Measurements from ENCODE around the gene RPL39.
"Not testable (repeated sequence)": the region's sequence is repeated elsewhere in the genome, so short reads cannot be mapped to it uniquely, and the experiment has no call there.

RPL39 gene

DNA sequence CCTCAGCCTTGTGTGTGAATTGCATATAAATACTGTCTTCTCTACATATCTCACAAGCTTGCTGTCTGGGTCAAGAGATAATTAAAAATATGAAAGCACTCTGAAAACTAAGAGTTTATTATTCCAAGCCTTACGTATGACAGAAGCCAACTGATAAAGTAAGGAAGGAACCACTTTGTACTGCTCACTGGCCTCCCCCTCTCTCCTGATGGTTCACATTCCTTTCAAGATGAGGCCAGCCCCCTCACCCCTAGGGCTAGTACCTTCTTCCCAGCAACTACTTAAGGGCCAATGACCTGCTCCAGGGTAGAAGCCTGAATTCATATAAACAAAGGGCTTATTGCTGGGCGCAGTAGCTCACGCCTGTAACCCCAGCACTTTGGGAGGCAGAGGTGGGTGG lies 38.4 kb downstream of the RPL39 start:
- DNase-seq (ENCODE audit: extremely low spot score) = no peak
- ChIA-PET CTCF (interaction anchor here (0.8 to 3.9 kb wide), 8 partner anchors 9 to 263 kb away, joined by 3 to 19 read pairs (median 4); no protein-coding TSS in a partner anchor), POLR2A (interaction anchor here (0.6 kb wide), 1 partner anchor 268 kb away, joined by 8 read pairs; no protein-coding TSS in a partner anchor)
- TF ChIP-seq CTCF (IDR thresholded peaks at IDR 0.05; ENCODE audit: control extremely low read depth, extremely low read depth, low read depth, missing control alignments) = no peak

DNA sequence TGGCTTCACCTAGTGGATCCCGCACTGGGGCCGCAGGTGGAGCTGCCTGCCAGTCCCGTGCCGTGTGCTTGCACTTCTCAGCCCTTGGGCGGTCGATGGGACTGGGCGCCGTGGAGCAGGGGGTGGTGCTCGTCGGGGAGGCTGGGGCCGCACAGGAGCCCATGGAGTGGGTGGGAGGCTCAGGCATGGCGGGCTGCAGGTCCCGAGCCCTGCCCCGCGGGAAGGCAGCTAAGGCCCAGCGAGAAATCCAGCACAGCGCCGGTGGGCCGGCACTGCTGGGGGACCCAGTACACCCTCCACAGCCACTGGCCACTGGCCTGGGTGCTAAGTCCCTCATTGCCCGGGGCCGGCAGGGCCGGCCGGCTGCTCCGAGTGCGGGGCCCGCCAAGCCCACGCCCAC lies 40.7 kb downstream of the RPL39 start:
- CTCF ChIA-PET = interaction anchor here (1.7 kb wide), 1 partner anchor 21 kb away, joined by 5 read pairs; no protein-coding TSS in a partner anchor
- POLR2A ChIA-PET; DNase-seq (ENCODE audit: extremely low spot score): not testable (repeated sequence)

- DNase-seq (ENCODE audit: extremely low spot score) = not testable (repeated sequence)
- ChIA-PET POLR2A (interaction anchor here (0.6 kb wide), 1 partner anchor 155 kb away, joined by 6 read pairs; no protein-coding TSS in a partner anchor), CTCF (interaction anchor here (1.1 to 1.8 kb wide), 3 partner anchors 20 to 50 kb away, joined by 3 to 5 read pairs (median 4); no protein-coding TSS in a partner anchor)
Observed at GRCh38 chrX:119750131-119750530, 41.3 kb downstream of the RPL39 start.

- DNase-seq (ENCODE audit: extremely low spot score) = no peak
- ChIA-PET POLR2A (no interaction called here), CTCF (interaction anchor here (0.9 to 3.1 kb wide), 5 partner anchors 9 to 16 kb away, joined by 3 to 17 read pairs (median 5); no protein-coding TSS in a partner anchor)
- TF ChIP-seq CTCF (IDR thresholded peaks at IDR 0.05; ENCODE audit: control extremely low read depth, extremely low read depth, low read depth, missing control alignments) = no peak
Observed at GRCh38 chrX:119745283-119745848, 46.1 kb downstream of the RPL39 start.

DNA sequence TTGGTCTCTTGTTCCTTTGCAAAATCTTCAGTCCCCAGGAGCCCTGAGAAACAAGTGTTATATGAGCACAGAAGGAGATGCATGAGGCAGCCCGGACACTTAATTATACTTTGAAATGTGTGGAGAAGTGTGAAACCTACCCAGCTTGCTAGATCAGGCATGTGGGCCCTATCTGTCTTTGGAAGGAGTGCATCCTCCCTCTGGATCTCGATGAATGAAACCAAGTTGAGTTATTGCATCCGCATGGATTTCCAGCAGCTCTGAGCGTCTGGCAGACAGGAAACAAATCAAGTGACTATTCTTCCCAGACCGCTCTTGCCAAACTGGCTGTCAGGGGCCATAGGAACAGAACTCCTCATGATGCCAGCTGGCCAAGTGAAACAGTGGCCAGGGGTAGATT lies 52.7 kb downstream of the RPL39 start:
- DNase-seq (ENCODE audit: extremely low spot score) = no peak
- ChIA-PET POLR2A (no interaction called here), CTCF (interaction anchor here (1.2 kb wide), 1 partner anchor 10 kb away, joined by 3 read pairs; no protein-coding TSS in a partner anchor)
- TF ChIP-seq CTCF (IDR thresholded peaks at IDR 0.05; ENCODE audit: control extremely low read depth, extremely low read depth, low read depth, missing control alignments) = no peak
